Astrocyte of the spinal cord (primary cell): Measurements from ENCODE around the gene TRERF1.

Experiments used
- DNase-seq: peaks from one replicate; pipeline ENCODE4 v3.0.0; 2011; ENCODE audit warnings: low read depth, low spot score
- H3K4me3 ChIP-seq: 2 replicates; pipeline ENCODE4 v1.5.1; 2011; ENCODE audit warnings: low read depth, mild to moderate bottlenecking, low read length, moderate library complexity
- in situ Hi-C: cut with HindIII; loops from 2 replicates; pipeline ENCODE4 v1.10.0; 2017; ENCODE audit warnings: low sequenced_read_pairs
- TF ChIP-seq, protein P1 (sequence below): IDR thresholded peaks from 2 replicates; pipeline ENCODE4 v1.5.1; 2012; ENCODE audit warnings: low read depth, mild to moderate bottlenecking, low read length, inconsistent platforms

Gene TRERF1, protein sequence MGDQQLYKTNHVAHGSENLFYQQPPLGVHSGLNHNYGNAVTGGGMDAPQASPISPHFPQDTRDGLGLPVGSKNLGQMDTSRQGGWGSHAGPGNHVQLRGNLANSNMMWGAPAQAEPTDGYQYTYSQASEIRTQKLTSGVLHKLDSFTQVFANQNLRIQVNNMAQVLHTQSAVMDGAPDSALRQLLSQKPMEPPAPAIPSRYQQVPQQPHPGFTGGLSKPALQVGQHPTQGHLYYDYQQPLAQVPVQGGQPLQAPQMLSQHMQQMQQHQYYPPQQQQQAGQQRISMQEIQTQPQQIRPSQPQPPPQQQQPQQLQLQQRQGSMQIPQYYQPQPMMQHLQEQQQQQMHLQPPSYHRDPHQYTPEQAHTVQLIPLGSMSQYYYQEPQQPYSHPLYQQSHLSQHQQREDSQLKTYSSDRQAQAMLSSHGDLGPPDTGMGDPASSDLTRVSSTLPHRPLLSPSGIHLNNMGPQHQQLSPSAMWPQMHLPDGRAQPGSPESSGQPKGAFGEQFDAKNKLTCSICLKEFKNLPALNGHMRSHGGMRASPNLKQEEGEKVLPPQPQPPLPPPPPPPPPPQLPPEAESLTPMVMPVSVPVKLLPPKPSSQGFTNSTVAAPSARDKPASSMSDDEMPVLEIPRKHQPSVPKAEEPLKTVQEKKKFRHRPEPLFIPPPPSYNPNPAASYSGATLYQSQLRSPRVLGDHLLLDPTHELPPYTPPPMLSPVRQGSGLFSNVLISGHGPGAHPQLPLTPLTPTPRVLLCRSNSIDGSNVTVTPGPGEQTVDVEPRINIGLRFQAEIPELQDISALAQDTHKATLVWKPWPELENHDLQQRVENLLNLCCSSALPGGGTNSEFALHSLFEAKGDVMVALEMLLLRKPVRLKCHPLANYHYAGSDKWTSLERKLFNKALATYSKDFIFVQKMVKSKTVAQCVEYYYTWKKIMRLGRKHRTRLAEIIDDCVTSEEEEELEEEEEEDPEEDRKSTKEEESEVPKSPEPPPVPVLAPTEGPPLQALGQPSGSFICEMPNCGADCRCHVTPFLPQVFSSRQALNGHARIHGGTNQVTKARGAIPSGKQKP (N-terminal part only)

DNA sequence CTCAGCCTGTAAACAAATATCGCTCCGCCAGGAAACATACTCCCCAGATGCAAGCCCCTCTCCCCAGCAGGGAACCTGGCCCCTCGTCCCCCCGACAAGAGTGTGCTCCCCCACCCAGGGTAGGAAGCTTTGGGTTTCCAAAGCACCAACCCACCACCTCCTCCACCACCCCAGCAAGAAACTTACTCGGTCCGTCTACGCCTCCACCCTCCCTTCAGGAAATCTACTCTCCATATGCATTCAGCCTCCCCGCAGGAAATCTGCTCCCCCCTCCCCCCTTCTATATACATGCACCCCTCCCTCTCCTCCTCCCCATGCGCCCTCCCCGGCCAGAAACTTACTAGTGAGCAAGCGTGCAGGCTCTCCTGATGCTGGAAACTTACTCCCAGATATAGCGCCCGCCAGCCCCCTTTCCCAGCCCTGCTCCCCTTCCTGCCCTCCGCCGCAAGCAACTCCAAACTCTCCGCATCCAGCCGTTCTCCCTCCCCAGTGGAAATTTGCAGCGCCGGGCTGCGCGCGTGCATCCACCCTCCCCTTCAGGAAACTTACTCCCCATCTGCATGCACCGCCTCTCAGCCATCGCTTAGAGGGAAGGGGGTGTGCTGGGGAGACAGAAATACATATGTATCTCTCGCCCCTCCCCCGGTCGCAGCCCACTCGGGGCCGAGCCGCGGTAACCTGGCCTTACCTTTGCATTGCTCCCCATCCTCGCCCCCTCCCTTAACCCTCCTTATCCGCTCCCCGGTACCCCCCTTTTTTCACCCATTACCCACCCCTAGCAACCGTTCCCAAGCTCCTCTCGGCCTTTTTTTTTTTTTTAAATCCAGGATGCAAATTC, at the start of gene TRERF1:
Gene TRERF1 (minus strand): TSS at position 594 of the 838 bp plus-strand sequence. CDS start 182,336 bp downstream, outside the sequence.
- DNase-seq, result peak; percentile 83
- in situ Hi-C loops, result no loop called here
- TF ChIP-seq, protein P1, sequence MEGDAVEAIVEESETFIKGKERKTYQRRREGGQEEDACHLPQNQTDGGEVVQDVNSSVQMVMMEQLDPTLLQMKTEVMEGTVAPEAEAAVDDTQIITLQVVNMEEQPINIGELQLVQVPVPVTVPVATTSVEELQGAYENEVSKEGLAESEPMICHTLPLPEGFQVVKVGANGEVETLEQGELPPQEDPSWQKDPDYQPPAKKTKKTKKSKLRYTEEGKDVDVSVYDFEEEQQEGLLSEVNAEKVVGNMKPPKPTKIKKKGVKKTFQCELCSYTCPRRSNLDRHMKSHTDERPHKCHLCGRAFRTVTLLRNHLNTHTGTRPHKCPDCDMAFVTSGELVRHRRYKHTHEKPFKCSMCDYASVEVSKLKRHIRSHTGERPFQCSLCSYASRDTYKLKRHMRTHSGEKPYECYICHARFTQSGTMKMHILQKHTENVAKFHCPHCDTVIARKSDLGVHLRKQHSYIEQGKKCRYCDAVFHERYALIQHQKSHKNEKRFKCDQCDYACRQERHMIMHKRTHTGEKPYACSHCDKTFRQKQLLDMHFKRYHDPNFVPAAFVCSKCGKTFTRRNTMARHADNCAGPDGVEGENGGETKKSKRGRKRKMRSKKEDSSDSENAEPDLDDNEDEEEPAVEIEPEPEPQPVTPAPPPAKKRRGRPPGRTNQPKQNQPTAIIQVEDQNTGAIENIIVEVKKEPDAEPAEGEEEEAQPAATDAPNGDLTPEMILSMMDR, result no peak
- peak within 1 kb of the TSS; percentile 86 for H3K4me3 ChIP-seq

DNA sequence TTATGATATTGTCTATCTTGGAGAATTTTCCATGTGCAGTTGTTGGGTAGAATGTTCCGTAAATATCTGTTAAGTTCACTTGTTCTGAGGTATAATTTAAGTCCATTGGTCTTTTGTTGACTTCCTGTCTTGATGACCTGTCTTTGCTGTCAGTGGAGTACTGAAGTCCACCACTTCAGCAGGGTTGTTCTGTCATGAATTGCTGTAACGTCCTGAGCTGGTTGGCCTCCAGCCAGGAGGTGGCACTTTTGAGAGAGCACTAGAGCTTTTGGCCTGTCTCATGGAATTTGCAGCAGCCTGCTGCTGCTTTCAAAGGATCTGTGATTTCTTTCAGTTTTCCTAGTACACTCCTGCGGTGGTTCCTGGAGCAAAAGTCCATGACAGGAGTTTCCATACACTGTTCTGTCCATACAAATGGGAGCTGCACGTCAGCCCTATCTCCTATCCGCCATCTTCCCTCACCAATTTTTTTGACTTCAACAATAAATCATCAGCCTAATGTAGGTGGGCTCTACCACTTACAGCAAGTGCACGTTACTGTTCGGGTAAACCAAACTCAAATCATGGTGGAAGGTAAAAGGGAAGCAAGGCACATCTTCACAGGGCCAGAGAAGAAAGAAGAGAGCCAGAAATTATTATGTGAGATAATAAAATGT, 46.9 kb upstream of the TRERF1 start:
- no peak for DNase-seq
- TF ChIP-seq, protein P1, result no peak
- H3K4me3 ChIP-seq, result no peak overlapping the region
- in situ Hi-C loops, result no loop called here

DNA sequence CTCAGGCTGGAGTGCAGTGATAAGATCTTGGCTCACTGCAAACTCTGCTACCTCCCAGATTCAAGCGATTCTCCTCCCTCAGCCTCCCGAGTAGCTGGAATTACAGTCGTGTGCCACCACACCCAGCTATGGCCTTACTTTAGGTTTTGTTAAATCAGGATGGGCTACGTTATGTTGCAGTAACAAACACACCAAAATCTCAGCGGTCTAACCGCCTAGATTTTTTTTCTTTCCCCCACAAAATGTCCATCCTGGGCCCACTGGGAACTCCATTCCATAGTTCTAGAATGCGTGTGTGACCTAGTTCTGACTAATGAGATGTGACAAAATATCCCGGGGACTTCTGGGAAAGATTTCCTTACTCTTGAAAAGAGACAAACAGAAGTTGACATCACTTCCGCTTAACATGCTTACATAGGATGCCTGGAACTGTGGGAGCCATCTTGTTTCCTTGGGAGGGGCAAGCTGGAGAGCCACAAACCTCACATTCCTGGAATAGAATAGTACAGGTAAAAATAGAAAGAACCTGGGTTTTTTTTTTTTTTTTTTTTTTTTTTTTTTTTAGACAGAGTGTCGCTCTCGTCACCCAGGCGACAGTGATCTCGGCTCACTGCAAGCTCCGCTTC, 42.3 kb upstream of the TRERF1 start:
- DNase-seq, result no peak
- TF ChIP-seq, protein P1, result no peak
- no peak overlapping the region for H3K4me3 ChIP-seq
- in situ Hi-C loops, result no loop called here

DNA sequence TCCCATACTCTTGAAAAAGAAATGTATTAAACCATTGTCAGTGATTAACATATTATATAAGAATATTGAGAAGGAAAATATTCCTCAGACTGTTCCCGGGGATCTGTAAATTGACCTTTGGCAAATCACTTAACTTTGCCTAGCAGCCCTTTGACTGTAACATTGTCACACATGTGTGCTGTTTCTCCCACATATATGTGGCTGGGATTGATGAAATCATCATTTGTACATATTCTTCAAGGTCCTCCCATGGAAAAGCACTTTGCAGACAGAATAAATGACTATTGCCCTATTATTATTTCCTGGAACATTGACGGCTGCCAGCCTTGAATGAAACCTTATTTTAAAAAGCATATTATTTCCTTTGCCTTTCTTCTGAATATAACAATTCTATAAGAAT, 36.4 kb upstream of the TRERF1 start:
- no peak for DNase-seq
- H3K4me3 ChIP-seq, result no peak overlapping the region
- in situ Hi-C loops, result no loop called here
- TF ChIP-seq, protein P1, result no peak

DNA sequence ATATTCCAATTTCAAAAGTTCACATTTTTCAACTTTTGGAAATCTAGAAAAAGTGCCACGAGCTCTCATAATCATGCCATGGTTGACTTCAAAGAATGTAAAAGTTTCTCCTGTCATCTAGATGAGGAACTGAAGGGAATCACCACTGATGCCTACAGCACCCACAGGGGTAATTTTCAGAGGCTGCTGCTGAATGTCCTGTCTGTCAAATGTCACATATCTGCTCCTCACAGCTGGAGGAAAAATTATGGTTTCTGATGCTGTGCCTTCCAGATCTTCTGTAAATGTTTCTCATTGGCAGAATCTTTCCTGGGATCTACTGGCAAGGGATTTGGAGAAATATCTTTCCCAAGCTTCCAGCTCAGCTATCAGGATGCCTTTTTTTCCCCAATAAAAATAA, 32.5 kb upstream of the TRERF1 start:
- DNase-seq, result no peak
- H3K4me3 ChIP-seq, result no peak overlapping the region
- in situ Hi-C loops, result no loop called here
- TF ChIP-seq, protein P1, result no peak
